Posterior vena cava (tissue), 2 donors: ENCODE data around the gene PKD1L1. TPM values are rescaled to one million over a fixed set of nuclear protein-coding genes. Genes with fewer than 3 reads are reported as not detected.

ENCODE experiments used
- DNase-seq: peaks from one replicate; pipeline ENCODE4 v3.0.0-alpha.2; 2020; ENCODE audit warnings: low spot score
- intact Hi-C, 2 donors: fragments of 100-400 bp; cut with DNase I; formaldehyde crosslinking; loops; one replicate each; pipeline versions ENCODE4 v1.14.1 to v1.14.2; 2022 to 2023
- total RNA-seq, 2 donors: library from RNA; stranded (reverse); fragmentation: NEBNext Ultra II Directional; extraction: Animal tissue kit (Norgen Biotek cat#: 25700); gene quantifications; one replicate each; pipeline ENCODE4 v1.2.1, GENCODE V29; 2021
- donor health status: DM: yes; HTN: yes; CAD: no.
- donor health status: DM: yes; HTN: yes; CAD: no.

The PKD1L1 gene
- total RNA-seq, 2 donors from 2014 or later = 0.88 to 0.90 TPM

GRCh38 chr7:47887016-47887640 is 61.1 kb downstream of the PKD1L1 start:
- intact Hi-C loops = no loop called here

GRCh38 chr7:47885987-47886811 is 62.1 kb downstream of the PKD1L1 start:
- no peak for DNase-seq
- intact Hi-C loops = no loop called here

More at GRCh38 chr7:47887016-47887640, 61.1 kb downstream of the PKD1L1 start:
- no peak for DNase-seq

- intact Hi-C loops = no loop called here
- no peak for DNase-seq
These were observed 62.8 kb downstream of the PKD1L1 start for GRCh38 chr7:47885309-47885986.

GRCh38 chr7:47884675-47885074 is 63.6 kb downstream of the PKD1L1 start:
- no peak for DNase-seq

GRCh38 chr7:47882635-47883034 is 65.6 kb downstream of the PKD1L1 start:
- no peak for DNase-seq

More at GRCh38 chr7:47884675-47885074, 63.6 kb downstream of the PKD1L1 start:
- intact Hi-C loops = no loop called here

GRCh38 chr7:47881256-47881655 is 67.0 kb downstream of the PKD1L1 start:
- intact Hi-C loops = no loop called here
- no peak for DNase-seq

More at GRCh38 chr7:47882635-47883034, 65.6 kb downstream of the PKD1L1 start:
- intact Hi-C loops = no loop called here

GRCh38 chr7:47878662-47879061 is 69.6 kb downstream of the PKD1L1 start:
- DNase-seq = no peak
- intact Hi-C loops = no loop called here

GRCh38 chr7:47877336-47877735 is 70.9 kb downstream of the PKD1L1 start:
- no peak for DNase-seq
- intact Hi-C loops = no loop called here

GRCh38 chr7:47875998-47876744 is 72.1 kb downstream of the PKD1L1 start:
- no peak for DNase-seq
- intact Hi-C loops = no loop called here

GRCh38 chr7:47875406-47875805 is 72.9 kb downstream of the PKD1L1 start:
- intact Hi-C loops = no loop called here
- DNase-seq = no peak

- no peak for DNase-seq
- intact Hi-C loops = no loop called here
These were observed 74.5 kb downstream of the PKD1L1 start for GRCh38 chr7:47873762-47874161.

- intact Hi-C loops = no loop called here
These were observed 81.0 kb downstream of the PKD1L1 start for GRCh38 chr7:47867286-47867685.

GRCh38 chr7:47866120-47866519 is 82.1 kb downstream of the PKD1L1 start:
- no peak for DNase-seq
- intact Hi-C loops = no loop called here

More at GRCh38 chr7:47867286-47867685, 81.0 kb downstream of the PKD1L1 start:
- DNase-seq = no peak

- DNase-seq = no peak
- intact Hi-C loops = no loop called here
These were observed 95.7 kb downstream of the PKD1L1 start for GRCh38 chr7:47852330-47853245.

GRCh38 chr7:47847207-47847606 is 101.1 kb downstream of the PKD1L1 start:
- intact Hi-C loops = no loop called here
- no peak for DNase-seq

GRCh38 chr7:47846138-47846836 is 102.0 kb downstream of the PKD1L1 start:
- intact Hi-C loops = no loop called here
- DNase-seq = no peak

GRCh38 chr7:47844311-47844710 is 104.0 kb downstream of the PKD1L1 start:
- DNase-seq = no peak
- intact Hi-C loops = no loop called here

- no peak for DNase-seq
These were observed 105.0 kb downstream of the PKD1L1 start for GRCh38 chr7:47843291-47843690.

More at GRCh38 chr7:47843291-47843690, 105.0 kb downstream of the PKD1L1 start:
- intact Hi-C loops = no loop called here
